HCT116 (cell line): Measurements from ENCODE around the gene DNAJC4. TPM values are rescaled to one million over a fixed set of nuclear protein-coding genes. Genes with fewer than 3 reads are reported as not detected.

Experiments
- ATAC-seq: fragments of 200-7000 bp; cut with Tn5 transposase; 2 replicates; pipeline ENCODE4 v1.9.1; 2020; ENCODE audit warnings: mild to moderate bottlenecking, moderate library complexity
- BruUV-seq: library from RNA; stranded (reverse); fragments of 400-500 nt; replicated peaks from 2 replicates; lab custom pipeline; 2021; lab: Mats Ljungman, UMichigan
- CTCF ChIA-PET: fragments of 300-600 bp; sonication (Branson Sonifier 250); formaldehyde crosslinking; loops from one replicate; lab custom pipeline; 2021; ENCODE audit warnings: antibody characterized with exemption; lab: Charles Lee
- POLR2A ChIA-PET: fragments of 300-600, 350-600 bp; sonication (Branson Sonifier 250); formaldehyde crosslinking; loops from one replicate; lab custom pipeline; 2021; ENCODE audit warnings: antibody characterized with exemption; lab: Charles Lee
- RAD21 ChIA-PET, 2 experiments: fragments of 300-600 bp; sonication (Branson Sonifier 250); formaldehyde crosslinking; loops; one replicate each; lab custom pipeline; 2023; ENCODE audit warnings: low total read pairs in 2 of 2; ENCODE audit not compliant: uncharacterized antibody in 2 of 2, unreplicated experiment in 2 of 2, low non-redundant PET in 1 of 2; lab: Charles Lee
- DNase-seq: peaks from one replicate; pipeline ENCODE4 v3.0.0-alpha.2; 2010; ENCODE audit warnings: low read depth, low spot score
- H2AFZ ChIP-seq: fragments of 200-600 bp; shearing (Covaris generic), sonication (generic); 2 replicates; pipeline ENCODE4 v1.6.1; 2017; ENCODE audit warnings: low read depth, mixed run types, mixed read lengths, antibody characterized with exemption, low read length; ENCODE audit not compliant: poor library complexity, severe bottlenecking
- H3K27ac ChIP-seq: 2 replicates; pipeline ENCODE4 v1.5.1; 2012; ENCODE audit warnings: low read depth, low read length
- H3K27me3 ChIP-seq: fragments of 200-600 bp; sonication (generic); 2 replicates; pipeline ENCODE4 v1.6.1; 2016; ENCODE audit warnings: mixed run types, low read length, mixed read lengths; ENCODE audit not compliant: insufficient read depth
- H3K36me3 ChIP-seq, 2 experiments: fragments of 200-500 bp in 1 of 2; fragments of 200-600 bp in 1 of 2; sonication (Bioruptor generic) in 1 of 2; sonication (generic) in 1 of 2; 2 replicates each; pipeline versions ENCODE4 v1.5.1 to v1.6.1; 2014 to 2016; ENCODE audit warnings: low read length in 2 of 2, inconsistent platforms in 1 of 2, mixed read lengths in 1 of 2, mixed run types in 1 of 2; ENCODE audit not compliant: insufficient read depth in 2 of 2, control insufficient read depth in 1 of 2
- H3K4me1 ChIP-seq, 2 experiments: fragments of 200-600 bp in 1 of 2; sonication (generic) in 1 of 2; 2 replicates each; pipeline versions ENCODE4 v1.5.1 to v1.6.1; 2012 to 2017; ENCODE audit warnings: low read length in 2 of 2, inconsistent platforms in 1 of 2, mild to moderate bottlenecking in 1 of 2, mixed read lengths in 1 of 2, mixed run types in 1 of 2, moderate library complexity in 1 of 2; ENCODE audit not compliant: insufficient read depth in 2 of 2, control insufficient read depth in 1 of 2
- H3K4me2 ChIP-seq: fragments of 200-600 bp; sonication (generic); 2 replicates; pipeline ENCODE4 v1.6.1; 2017; ENCODE audit warnings: mixed run types, low read length, mixed read lengths
- H3K4me3 ChIP-seq, 2 experiments: fragments of 200-600 bp in 1 of 2; sonication (generic) in 1 of 2; replicated peaks in 1 of 2; 2 replicates each; pipeline ENCODE4 v1.5.1; 2011 to 2016; ENCODE audit warnings: low read length in 2 of 2, control low read depth in 1 of 2, low read depth in 1 of 2, mild to moderate bottlenecking in 1 of 2, mixed read lengths in 1 of 2, mixed run types in 1 of 2
- H3K79me2 ChIP-seq: fragments of 200-600 bp; sonication (generic); 2 replicates; pipeline ENCODE4 v1.6.1; 2017; ENCODE audit warnings: mild to moderate bottlenecking, mixed run types, low read length, moderate library complexity, mixed read lengths; ENCODE audit not compliant: insufficient read depth
- H3K9ac ChIP-seq: fragments of 200-600 bp; sonication (generic); 2 replicates; pipeline ENCODE4 v1.6.1; 2016; ENCODE audit warnings: low read length, mixed read lengths
- H3K9me2 ChIP-seq: fragments of 200-600 bp; sonication (generic), shearing (Covaris generic); 2 replicates; pipeline ENCODE4 v1.6.1; 2017; ENCODE audit warnings: mixed run types, mild to moderate bottlenecking, moderate library complexity; ENCODE audit not compliant: insufficient read depth
- H3K9me3 ChIP-seq, 2 experiments: fragments of 200-500 bp in 1 of 2; fragments of 200-600 bp in 1 of 2; sonication (Bioruptor generic) in 1 of 2; sonication (generic) in 1 of 2; 2 replicates each; pipeline ENCODE4 v1.6.1; 2014 to 2017; ENCODE audit warnings: low read length in 2 of 2, mixed read lengths in 2 of 2, inconsistent platforms in 1 of 2, low read depth in 1 of 2, mild to moderate bottlenecking in 1 of 2, mixed run types in 1 of 2, moderate library complexity in 1 of 2; ENCODE audit not compliant: control insufficient read depth in 1 of 2, insufficient read depth in 1 of 2
- H4K20me1 ChIP-seq: fragments of 200-600 bp; sonication (generic), shearing (Covaris generic); 2 replicates; pipeline ENCODE4 v1.6.1; 2017; ENCODE audit warnings: mixed run types, mild to moderate bottlenecking, moderate library complexity; ENCODE audit not compliant: insufficient read depth
- ATF3 ChIP-seq: IDR thresholded peaks from 2 replicates; pipeline ENCODE4 v1.6.1; 2012
- CBX3 ChIP-seq: IDR thresholded peaks from 2 replicates; pipeline ENCODE4 v1.6.1; 2012; ENCODE audit warnings: low read depth
- CEBPB ChIP-seq: IDR thresholded peaks from 2 replicates; pipeline ENCODE4 v1.6.1; 2012; ENCODE audit warnings: low read depth
- CTCF ChIP-seq, 3 experiments: fragments of 200-600 bp in 1 of 3; sonication (generic) in 1 of 3; IDR thresholded peaks in 2 of 3; conservative IDR thresholded peaks in 1 of 3; 2 replicates each; pipeline ENCODE4 v1.5.1; 2012 to 2017; ENCODE audit warnings: low read depth in 2 of 3, low read length in 2 of 3, antibody characterized with exemption in 1 of 3, borderline replicate concordance in 1 of 3, control low read depth in 1 of 3, mild to moderate bottlenecking in 1 of 3, mixed read lengths in 1 of 3, mixed run types in 1 of 3, moderate library complexity in 1 of 3; ENCODE audit not compliant: insufficient read depth in 1 of 3
- EGR1 ChIP-seq: IDR thresholded peaks from 2 replicates; pipeline ENCODE4 v1.6.1; 2012; ENCODE audit warnings: low read depth
- ELF1 ChIP-seq: IDR thresholded peaks from 2 replicates; pipeline ENCODE4 v1.6.1; 2012; ENCODE audit warnings: low read depth, borderline replicate concordance
- JUND ChIP-seq: IDR thresholded peaks from 2 replicates; pipeline ENCODE4 v1.6.1; 2012
- POLR2A ChIP-seq: IDR thresholded peaks from 2 replicates; pipeline ENCODE4 v1.7.0; 2011; ENCODE audit warnings: borderline replicate concordance; ENCODE audit not compliant: insufficient read depth, insufficient read length; ENCODE audit errors: extremely low read depth
- REST ChIP-seq: IDR thresholded peaks from 2 replicates; pipeline ENCODE4 v1.6.1; 2012; ENCODE audit warnings: low read depth
- SIN3A ChIP-seq: IDR thresholded peaks from 2 replicates; pipeline ENCODE4 v1.6.1; 2012; ENCODE audit warnings: low read depth
- SRF ChIP-seq: IDR thresholded peaks from 2 replicates; pipeline ENCODE4 v1.6.1; 2012; ENCODE audit warnings: low read depth
- TCF7L2 ChIP-seq: IDR thresholded peaks from 2 replicates; pipeline ENCODE4 v1.7.0; 2011; ENCODE audit warnings: borderline replicate concordance, inconsistent platforms; ENCODE audit not compliant: insufficient read depth, insufficient read length; ENCODE audit errors: extremely low read depth
- YY1 ChIP-seq: IDR thresholded peaks from 2 replicates; pipeline ENCODE4 v1.6.1; 2011; ENCODE audit warnings: low read length, low read depth, moderate library complexity, mild to moderate bottlenecking; ENCODE audit not compliant: insufficient replicate concordance; ENCODE audit errors: extremely low read depth
- ZNF274 ChIP-seq: fragments of 200-500 bp; sonication (Bioruptor generic); IDR thresholded peaks from 2 replicates; pipeline ENCODE4 v1.6.1; 2014; ENCODE audit warnings: mild to moderate bottlenecking, low read depth, low read length, inconsistent platforms
- intact Hi-C: fragments of 100-400 bp; cut with micrococcal nuclease; formaldehyde crosslinking; loops from 2 replicates; pipeline ENCODE4 v1.10.0; 2022
- total RNA-seq: library from RNA; stranded (reverse); gene quantifications from one replicate; pipeline ENCODE4 v1.2.1, GENCODE V29; 2021; ENCODE audit not compliant: unreplicated experiment

The DNAJC4 gene
- total RNA-seq, 1 experiment from 2014 or later: 25.8 TPM

GRCh38 chr11:64220271-64220670, 10.1 kb upstream of the DNAJC4 start:
- ATAC-seq (no peak), DNase-seq (no peak)
- Histone ChIP-seq H3K4me2 (no peak overlapping the region), H2AFZ (no peak overlapping the region), H3K79me2 (peaks cover 6% of the 10 kb centered on the region; the same call in 1 of the 2 replicates), H3K9me2 (no peaks in the 10 kb centered on the region), H3K9me3 (no peaks in the 10 kb centered on the region), H3K9ac (no peak overlapping the region), H3K4me1 (peaks cover 4 to 6% of the 10 kb centered on the region in 2 experiments; a peak in 3 of 4 replicates), H3K27ac (no peak overlapping the region), H4K20me1 (no peaks in the 10 kb centered on the region), H3K4me3 (no peak overlapping the region), H3K27me3 (no peaks in the 10 kb centered on the region), H3K36me3 (peaks cover 0 to 6% of the 10 kb centered on the region in 2 experiments; a peak in 1 of 4 replicates)
- POLR2A ChIA-PET: no interaction called here
- CTCF ChIA-PET: no interaction called here
- no peak for TF ChIP-seq SIN3A
- TF ChIP-seq JUND: no peak
- TF ChIP-seq POLR2A: no peak
- TF ChIP-seq ZNF274: no peak
- no peak for TF ChIP-seq CBX3
- no peak for TF ChIP-seq EGR1
- TF ChIP-seq CEBPB: no peak
- no peak for TF ChIP-seq SRF
- TF ChIP-seq ATF3: no peak
- no peak for TF ChIP-seq YY1
- no peak for TF ChIP-seq REST
- no peak for TF ChIP-seq TCF7L2
- no peak for TF ChIP-seq CTCF (IDR thresholded peaks at IDR 0.05 in 2 of 3, conservative IDR thresholded peaks at IDR 0.05 in 1 of 3; ENCODE audit: borderline replicate concordance in 1 of 3, insufficient read depth in 1 of 3, low read depth in 2 of 3, low read length in 2 of 3)
- TF ChIP-seq ELF1: no peak
- intact Hi-C loops: no loop called here
- no TSS peak for BruUV-seq
- RAD21 ChIA-PET: no interaction called here
